LNCaP clone FGC (cell line): ENCODE results near the gene PPIL1.

Experiments
- DNase-seq: peaks from one replicate; pipeline ENCODE4 v3.0.0-alpha.2; 2011; ENCODE audit warnings: low read depth
- H3K4me3 ChIP-seq: 2 replicates; pipeline ENCODE4 v1.5.1; 2011; ENCODE audit warnings: mild to moderate bottlenecking, low read depth, low read length, control low read depth
- TF ChIP-seq, protein P1 (sequence below): IDR thresholded peaks from 2 replicates; pipeline ENCODE4 v1.5.1; 2012; ENCODE audit warnings: mild to moderate bottlenecking; ENCODE audit not compliant: control insufficient read depth, insufficient read depth; ENCODE audit errors: extremely low read depth

Gene PPIL1

DNA sequence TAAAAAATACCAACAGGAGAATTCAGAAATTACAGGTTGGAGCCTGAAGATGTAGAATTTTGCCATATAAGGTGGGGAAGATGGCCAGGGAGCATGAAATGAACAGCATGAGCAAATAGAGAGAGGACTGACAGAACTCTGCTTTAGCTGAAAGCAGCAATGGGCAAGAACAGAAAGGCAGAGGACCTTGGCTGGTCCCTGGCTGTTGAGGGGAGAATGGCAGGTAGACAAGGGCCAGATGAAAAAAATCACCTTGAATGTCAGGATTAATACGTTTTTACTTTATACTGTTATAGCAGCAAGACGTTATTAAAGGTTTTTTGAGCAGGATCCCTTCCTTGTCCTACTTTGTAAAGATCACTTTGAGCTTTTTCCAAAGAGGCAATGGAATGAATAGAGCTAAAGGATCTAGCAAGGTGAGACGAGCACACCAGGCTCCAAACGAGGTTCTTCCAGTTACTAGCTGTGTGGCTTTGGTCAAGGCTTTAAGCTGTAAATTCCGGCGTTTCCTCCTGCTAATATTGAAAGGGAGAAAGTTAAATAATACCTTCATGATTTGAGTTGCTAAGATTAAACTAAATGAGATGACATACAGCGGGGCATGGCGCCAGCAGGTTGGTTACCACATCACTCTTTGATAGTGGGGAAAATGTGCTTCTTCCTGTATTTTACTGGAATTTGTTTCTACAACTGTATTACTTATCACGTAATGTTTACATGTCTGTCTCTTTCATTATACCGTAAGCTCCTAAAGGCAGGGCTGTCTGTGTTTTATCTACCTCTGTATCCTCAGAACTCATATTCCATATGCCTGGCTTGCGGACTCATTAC lies 776 bp downstream of the PPIL1 start:
- TF ChIP-seq, protein P1, sequence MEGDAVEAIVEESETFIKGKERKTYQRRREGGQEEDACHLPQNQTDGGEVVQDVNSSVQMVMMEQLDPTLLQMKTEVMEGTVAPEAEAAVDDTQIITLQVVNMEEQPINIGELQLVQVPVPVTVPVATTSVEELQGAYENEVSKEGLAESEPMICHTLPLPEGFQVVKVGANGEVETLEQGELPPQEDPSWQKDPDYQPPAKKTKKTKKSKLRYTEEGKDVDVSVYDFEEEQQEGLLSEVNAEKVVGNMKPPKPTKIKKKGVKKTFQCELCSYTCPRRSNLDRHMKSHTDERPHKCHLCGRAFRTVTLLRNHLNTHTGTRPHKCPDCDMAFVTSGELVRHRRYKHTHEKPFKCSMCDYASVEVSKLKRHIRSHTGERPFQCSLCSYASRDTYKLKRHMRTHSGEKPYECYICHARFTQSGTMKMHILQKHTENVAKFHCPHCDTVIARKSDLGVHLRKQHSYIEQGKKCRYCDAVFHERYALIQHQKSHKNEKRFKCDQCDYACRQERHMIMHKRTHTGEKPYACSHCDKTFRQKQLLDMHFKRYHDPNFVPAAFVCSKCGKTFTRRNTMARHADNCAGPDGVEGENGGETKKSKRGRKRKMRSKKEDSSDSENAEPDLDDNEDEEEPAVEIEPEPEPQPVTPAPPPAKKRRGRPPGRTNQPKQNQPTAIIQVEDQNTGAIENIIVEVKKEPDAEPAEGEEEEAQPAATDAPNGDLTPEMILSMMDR = no peak
- no peak for DNase-seq
- peak overlapping the region; percentile 90 for H3K4me3 ChIP-seq

DNA sequence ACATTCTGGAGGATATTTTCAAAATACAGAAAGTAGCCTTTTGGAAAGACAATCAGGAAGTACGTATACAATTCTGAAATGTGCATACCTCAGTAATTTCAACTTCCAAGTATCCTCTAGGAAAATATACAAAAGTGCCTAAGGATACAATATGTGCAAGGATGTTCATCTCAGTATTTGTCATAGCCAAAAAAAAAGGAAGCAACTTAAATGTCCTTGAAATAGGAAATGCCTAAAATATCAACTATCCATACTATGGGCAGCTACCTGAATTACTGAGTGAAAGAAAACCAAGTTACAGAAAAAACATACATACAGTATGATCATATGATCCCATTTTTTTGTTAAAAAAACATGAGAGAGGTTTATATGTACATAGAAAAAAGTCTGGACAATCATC lies 1.5 kb downstream of the PPIL1 start:
- H3K4me3 ChIP-seq = no peak overlapping the region; the same call in 1 of the 2 replicates
- TF ChIP-seq, protein P1 = no peak

DNA sequence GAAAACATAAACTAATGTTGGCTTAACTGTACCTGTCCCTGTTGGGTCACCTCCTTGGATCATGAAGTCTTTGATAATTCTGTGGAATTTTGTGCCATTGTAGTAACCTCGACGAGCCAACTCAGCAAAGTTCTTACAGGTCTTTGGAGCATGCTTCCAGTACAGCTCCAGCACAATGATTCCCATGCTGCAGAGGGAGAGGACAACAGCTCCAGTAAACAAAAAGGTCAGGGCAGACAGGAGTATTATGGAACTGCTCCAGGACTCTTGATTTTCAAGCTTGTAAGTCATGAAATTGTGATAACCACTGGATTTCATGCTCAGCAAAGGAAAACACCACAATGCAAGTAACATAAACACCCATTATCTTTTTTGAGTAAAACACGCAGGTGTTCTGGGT lies 2.9 kb downstream of the PPIL1 start:
- TF ChIP-seq, protein P1 = no peak
- no peak for DNase-seq
- no peak overlapping the region for H3K4me3 ChIP-seq

More for the DNA sequence above, 1.5 kb downstream of the PPIL1 start:
- no peak for DNase-seq

DNA sequence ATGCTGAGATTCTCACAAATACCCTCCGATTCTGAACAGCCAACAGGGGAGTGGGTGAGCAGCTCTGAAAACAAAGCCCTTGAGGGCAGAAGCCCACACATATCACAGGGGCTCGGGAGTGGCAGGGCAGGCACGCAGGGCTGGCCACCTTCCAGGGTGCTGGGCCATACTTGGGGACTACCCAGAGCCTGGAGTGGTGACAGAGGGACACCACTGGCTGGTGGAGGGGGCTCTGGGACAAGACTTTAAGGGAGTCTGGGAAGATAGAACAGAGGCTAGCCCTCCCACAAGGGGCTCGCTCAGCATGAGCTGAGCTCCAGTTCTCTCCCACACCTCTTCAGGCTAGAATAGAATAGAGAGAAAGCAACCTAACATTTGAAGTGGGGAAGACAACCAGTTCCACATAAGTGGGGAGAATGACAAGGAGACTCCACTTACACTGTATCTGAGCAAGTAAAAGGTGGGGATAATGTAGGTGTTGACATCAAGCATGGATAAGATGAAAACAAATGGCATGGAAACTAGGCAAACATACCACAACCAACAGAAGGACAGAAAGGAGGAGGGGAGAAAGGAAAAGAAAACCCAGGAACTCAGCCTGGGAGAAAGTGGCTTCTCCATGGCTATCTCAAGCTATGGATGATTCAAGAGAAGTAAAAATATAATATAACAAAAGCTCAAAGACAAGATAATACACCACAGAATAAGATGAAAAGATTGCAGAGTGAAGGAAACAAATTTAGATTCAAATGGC lies 7.0 kb downstream of the PPIL1 start:
- TF ChIP-seq, protein P1 = no peak
- H3K4me3 ChIP-seq = no peak overlapping the region
- DNase-seq = no peak

DNA sequence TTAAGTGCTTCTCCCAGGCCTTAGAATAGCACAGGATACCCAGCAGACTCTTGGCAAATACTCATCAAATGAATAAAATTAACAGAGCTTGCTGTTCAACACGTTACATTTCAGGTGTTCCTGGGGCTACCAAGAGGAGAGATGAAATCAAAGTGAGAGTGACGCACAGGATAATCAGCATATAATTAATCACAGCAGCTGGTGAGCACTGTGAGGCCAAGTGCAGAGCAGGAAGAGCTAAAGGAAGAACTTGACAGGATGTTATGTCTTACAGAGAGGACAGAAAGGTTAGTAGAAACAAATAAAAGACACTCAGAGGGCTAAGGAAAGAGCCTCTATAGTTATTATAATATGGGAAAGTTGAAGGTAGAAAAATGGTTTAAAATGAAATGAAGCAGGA lies 8.8 kb downstream of the PPIL1 start:
- no peak overlapping the region for H3K4me3 ChIP-seq
- no peak for DNase-seq
- TF ChIP-seq, protein P1 = no peak

DNA sequence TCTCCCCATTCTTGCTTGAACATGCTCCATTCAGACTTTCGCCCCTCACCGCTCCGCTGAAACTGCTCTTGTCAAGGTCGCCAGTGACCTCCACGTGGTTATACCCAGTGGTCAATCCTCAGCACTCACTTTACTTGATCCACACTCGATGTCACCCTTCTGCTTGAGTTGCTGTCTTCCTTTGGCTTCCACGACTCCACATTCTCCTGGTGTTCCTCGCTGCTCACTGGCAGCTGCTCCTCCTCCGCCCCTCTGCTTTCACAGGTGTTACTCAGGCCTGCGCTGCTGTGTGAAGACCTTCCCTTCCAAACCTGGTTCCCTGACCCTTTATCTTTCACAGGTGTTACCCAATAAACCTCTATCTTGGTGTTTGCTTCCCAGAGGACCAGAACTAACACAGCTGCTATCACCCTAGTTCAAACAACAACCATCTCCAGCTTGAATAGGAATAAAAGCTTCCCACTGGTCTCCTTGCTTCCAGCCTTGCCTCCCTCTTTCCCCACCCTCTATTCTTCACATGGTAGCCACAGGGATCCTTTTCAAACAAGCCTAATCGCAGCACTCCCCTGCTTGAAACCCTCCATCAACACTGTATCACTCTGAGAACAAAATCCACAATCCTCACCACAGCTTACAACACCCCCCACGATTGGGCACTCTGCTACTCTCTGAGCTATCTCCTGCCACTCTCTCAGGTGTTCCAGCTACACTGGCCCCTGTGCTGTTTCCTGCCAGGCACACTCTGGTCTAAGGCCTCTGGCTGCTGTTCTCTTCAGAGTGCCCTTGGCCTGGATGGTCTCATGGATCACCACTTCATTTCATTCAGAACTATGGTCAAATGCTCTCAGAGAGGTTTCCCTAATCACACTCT lies 10.7 kb downstream of the PPIL1 start:
- no peak overlapping the region for H3K4me3 ChIP-seq
- no peak for DNase-seq
- TF ChIP-seq, protein P1 = no peak
